Bronchial epithelial cell (primary cell): Measurements from ENCODE around the gene RP9. TPM values are rescaled to one million over a fixed set of nuclear protein-coding genes. Genes with fewer than 3 reads are reported as not detected.

ENCODE experiments used
- DNase-seq: peaks from one replicate; pipeline ENCODE4 v3.0.0-alpha.2; 2010; ENCODE audit warnings: low read depth
- FAIRE-seq: peaks from 2 replicates; lab custom pipeline; 2011; peaks lifted over from hg19 to GRCh38; lab: Jason Lieb, UNC
- H3K27me3 ChIP-seq: 2 replicates; pipeline ENCODE4 v1.5.1; 2011; ENCODE audit warnings: low read length; ENCODE audit not compliant: control insufficient read depth, insufficient read depth
- H3K36me3 ChIP-seq: 2 replicates; pipeline ENCODE4 v1.5.1; 2011; ENCODE audit warnings: low read length; ENCODE audit not compliant: control insufficient read depth, insufficient read depth
- H3K4me3 ChIP-seq: 2 replicates; pipeline ENCODE4 v1.5.1; 2011; ENCODE audit warnings: mild to moderate bottlenecking, low read depth, low read length, control low read depth
- total RNA-seq: library from RNA; depleted of rRNA; stranded (reverse); fragments of >200 nt; gene quantifications from 2 replicates; pipeline ENCODE4 v1.2.1, GENCODE V29; 2014
- TF ChIP-seq, protein P1 (sequence below): IDR thresholded peaks from 2 replicates; pipeline ENCODE4 v1.5.1; 2011; ENCODE audit warnings: mild to moderate bottlenecking, moderate library complexity, low read length, control low read depth, inconsistent platforms; ENCODE audit not compliant: insufficient read depth, severe bottlenecking

The RP9 gene, protein sequence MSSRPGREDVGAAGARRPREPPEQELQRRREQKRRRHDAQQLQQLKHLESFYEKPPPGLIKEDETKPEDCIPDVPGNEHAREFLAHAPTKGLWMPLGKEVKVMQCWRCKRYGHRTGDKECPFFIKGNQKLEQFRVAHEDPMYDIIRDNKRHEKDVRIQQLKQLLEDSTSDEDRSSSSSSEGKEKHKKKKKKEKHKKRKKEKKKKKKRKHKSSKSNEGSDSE
- 12.1 and 12.2 TPM in 2 replicates for total RNA-seq

DNA sequence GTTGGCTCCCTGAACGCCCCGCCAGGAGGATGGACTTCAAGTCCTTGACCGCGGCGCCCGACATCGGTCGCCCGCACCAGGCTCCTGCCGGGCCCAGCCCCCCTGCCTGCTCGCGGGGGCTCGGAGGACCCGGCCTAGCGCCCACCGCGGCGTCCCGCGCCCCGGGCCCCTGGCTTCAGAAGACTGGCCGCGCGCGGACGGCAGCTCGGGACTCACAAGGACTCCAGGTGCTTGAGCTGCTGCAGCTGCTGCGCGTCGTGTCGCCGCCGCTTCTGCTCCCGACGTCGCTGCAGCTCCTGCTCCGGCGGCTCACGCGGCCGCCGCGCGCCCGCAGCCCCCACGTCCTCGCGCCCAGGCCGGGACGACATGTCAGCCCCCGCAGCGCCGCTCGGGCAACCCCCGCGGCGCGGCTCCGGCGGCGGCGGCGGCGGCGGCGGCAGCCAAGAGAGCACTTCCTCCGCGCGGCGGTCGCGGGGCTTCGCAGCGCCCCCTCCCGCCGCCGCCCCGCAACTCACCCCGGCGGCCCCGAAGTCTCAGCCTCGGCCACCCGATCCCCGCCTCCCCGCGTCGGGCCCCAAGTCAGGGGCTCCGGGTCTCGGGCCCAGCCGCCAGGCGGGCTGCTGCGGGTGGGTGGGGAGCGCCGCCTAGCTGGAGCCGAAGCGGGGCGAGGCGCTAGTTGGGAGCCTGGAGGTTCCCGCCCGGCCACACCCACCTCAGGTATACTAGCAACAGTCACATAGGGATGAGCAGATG, at the start of gene RP9:
RP9 (minus strand) TSS at position 400 of the 753 bp plus-strand sequence; CDS start at position 368, 32 bp downstream.
- H3K27me3 ChIP-seq, result no peaks in the 10 kb centered on the region
- no peaks in the 10 kb centered on the region for H3K36me3 ChIP-seq
- DNase-seq (peak; percentile 33), FAIRE-seq (no peak)
- TF ChIP-seq, protein P1, sequence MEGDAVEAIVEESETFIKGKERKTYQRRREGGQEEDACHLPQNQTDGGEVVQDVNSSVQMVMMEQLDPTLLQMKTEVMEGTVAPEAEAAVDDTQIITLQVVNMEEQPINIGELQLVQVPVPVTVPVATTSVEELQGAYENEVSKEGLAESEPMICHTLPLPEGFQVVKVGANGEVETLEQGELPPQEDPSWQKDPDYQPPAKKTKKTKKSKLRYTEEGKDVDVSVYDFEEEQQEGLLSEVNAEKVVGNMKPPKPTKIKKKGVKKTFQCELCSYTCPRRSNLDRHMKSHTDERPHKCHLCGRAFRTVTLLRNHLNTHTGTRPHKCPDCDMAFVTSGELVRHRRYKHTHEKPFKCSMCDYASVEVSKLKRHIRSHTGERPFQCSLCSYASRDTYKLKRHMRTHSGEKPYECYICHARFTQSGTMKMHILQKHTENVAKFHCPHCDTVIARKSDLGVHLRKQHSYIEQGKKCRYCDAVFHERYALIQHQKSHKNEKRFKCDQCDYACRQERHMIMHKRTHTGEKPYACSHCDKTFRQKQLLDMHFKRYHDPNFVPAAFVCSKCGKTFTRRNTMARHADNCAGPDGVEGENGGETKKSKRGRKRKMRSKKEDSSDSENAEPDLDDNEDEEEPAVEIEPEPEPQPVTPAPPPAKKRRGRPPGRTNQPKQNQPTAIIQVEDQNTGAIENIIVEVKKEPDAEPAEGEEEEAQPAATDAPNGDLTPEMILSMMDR, result peak; percentile 43
- H3K4me3 ChIP-seq, result peak within 1 kb of the TSS; percentile 72

DNA sequence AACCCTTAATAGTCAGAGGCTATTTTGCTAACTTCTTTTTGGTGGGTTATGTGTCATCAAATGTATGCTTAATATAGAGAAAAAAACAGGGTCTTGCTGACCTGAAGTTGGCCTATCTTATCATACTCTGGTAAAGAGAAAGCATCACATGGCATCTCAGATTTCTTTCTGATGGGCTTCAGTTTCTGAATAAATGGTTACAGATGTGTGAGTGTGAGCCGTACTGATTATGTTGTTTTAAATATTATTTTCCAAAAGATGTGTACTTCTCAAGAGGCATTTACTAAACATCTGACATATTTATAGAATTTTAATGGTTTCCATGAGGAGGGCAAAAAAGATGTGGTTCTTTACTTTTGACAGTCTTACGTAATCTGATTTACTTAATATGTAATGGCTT, 48.6 kb upstream of the RP9 start:
- no peaks in the 10 kb centered on the region for H3K27me3 ChIP-seq
- FAIRE-seq, result no peak
- H3K36me3 ChIP-seq, result no peaks in the 10 kb centered on the region
- no peak for DNase-seq
- no peak overlapping the region for H3K4me3 ChIP-seq
- TF ChIP-seq, protein P1, result no peak

DNA sequence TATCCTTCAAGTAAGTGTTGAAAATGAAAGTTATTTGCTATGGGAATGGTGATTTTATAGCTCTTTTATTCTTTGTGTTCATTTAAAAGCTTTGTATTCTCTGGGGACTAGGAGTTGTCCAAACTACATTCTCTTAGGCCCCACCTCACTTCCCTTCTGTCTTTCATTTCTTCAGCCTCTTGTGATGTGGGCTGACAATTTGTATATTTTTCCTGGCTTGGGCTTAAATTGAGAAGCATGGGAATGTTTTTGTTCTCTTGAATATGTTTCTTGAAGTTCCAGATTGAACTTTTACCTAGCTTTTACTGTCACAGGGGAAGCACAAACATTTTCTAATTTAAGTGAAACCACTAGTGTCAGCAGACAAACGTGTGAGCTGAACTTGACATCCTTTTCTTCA, 48.1 kb upstream of the RP9 start:
- H3K36me3 ChIP-seq, result no peaks in the 10 kb centered on the region
- TF ChIP-seq, protein P1, result no peak
- FAIRE-seq (no peak), DNase-seq (no peak)
- no peaks in the 10 kb centered on the region for H3K27me3 ChIP-seq
- no peak overlapping the region for H3K4me3 ChIP-seq

DNA sequence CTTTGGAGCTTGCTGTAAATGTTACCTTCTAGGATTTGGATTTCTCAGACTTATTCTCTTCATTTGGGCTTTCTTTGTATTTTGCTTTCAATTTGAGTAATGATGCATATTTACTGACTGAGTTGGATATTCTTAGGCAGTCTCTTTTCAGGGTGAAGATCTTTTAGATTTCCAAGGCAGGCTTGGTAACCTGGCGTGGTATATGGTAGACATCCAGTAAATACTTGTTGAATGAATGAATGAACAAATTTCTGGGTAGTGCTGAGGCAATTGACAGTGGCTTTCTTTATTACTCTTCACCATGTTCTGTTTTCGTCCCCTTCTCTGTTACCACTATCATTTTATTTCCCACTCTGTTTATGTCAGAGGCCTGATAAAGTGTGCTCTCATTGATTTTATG, 47.2 kb upstream of the RP9 start:
- Histone ChIP-seq H3K36me3 (no peaks in the 10 kb centered on the region), H3K27me3 (no peaks in the 10 kb centered on the region), H3K4me3 (no peak overlapping the region)
- FAIRE-seq, result no peak
- TF ChIP-seq, protein P1, result no peak
- DNase-seq, result no peak

DNA sequence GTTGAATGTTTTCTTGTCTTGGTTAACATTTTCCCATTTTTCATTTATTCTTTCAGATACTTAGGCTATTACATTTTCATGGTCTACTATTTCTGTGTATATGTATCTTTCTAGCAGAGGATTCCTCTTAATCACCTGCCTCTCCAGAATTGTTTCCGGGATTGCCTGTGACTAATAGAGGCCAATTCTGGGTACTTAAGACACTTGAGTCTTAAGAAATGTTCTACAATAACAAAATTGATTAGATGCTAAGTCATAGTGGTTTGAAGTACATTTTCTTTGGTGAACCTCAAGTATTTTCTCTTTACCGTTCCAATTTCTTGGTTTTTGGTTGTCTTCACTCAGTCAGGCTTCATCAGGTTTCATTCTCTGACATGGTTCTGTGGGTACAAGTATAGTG, 46.6 kb upstream of the RP9 start:
- Histone ChIP-seq H3K36me3 (no peaks in the 10 kb centered on the region), H3K27me3 (no peaks in the 10 kb centered on the region), H3K4me3 (no peak overlapping the region)
- DNase-seq (peak; percentile 34), FAIRE-seq (no peak)
- TF ChIP-seq, protein P1, result no peak
